Fibroblast of skin of scalp (primary cell): ENCODE measurements around the gene SLC49A3.
"Not testable (repeated sequence)": the region's sequence is repeated elsewhere in the genome, so short reads cannot be mapped to it uniquely, and the experiment has no call there.

Source experiments
- DNase-seq: peaks from one replicate; pipeline ENCODE4 v3.0.0-alpha.2; 2013

The SLC49A3 gene

GRCh38 chr4:721261-722168, 32.6 kb upstream of the SLC49A3 start:
- peak; percentile 57 for DNase-seq

- DNase-seq = no peak
These were observed 31.3 kb upstream of the SLC49A3 start for GRCh38 chr4:720111-720860.

GRCh38 chr4:718460-718859, 29.5 kb upstream of the SLC49A3 start:
- no peak for DNase-seq

GRCh38 chr4:717601-718320, 28.8 kb upstream of the SLC49A3 start:
- DNase-seq = no peak

GRCh38 chr4:714087-714486, 25.1 kb upstream of the SLC49A3 start:
- no peak for DNase-seq

- no peak for DNase-seq
These were observed 24.1 kb upstream of the SLC49A3 start for GRCh38 chr4:712916-713632.

- DNase-seq = no peak
These were observed 23.1 kb upstream of the SLC49A3 start for GRCh38 chr4:712093-712492.

- DNase-seq = no peak
These were observed 22.0 kb upstream of the SLC49A3 start for GRCh38 chr4:710916-711315.

- no peak for DNase-seq
These were observed 21.2 kb upstream of the SLC49A3 start for GRCh38 chr4:710116-710515.

- no peak for DNase-seq
These were observed 20.4 kb upstream of the SLC49A3 start for GRCh38 chr4:709348-709747.

- no peak for DNase-seq
These were observed 19.6 kb upstream of the SLC49A3 start for GRCh38 chr4:708631-708933.

GRCh38 chr4:707929-708630, 19.1 kb upstream of the SLC49A3 start:
- no peak for DNase-seq

GRCh38 chr4:706834-707598, 18.1 kb upstream of the SLC49A3 start:
- DNase-seq = no peak

GRCh38 chr4:706083-706633, 17.2 kb upstream of the SLC49A3 start:
- DNase-seq = not testable (repeated sequence)

- DNase-seq = peak; percentile 96
These were observed 16.5 kb upstream of the SLC49A3 start, which contains the start of gene PCGF3 for GRCh38 chr4:705278-706082. TSS of gene PCGF3 (plus strand) at chr4:705832. CDS start at chr4:733681, 27,849 bp downstream.

- no peak for DNase-seq
These were observed 16.0 kb upstream of the SLC49A3 start for GRCh38 chr4:704971-705277.

- DNase-seq = no peak
These were observed 15.4 kb upstream of the SLC49A3 start for GRCh38 chr4:704198-704891.

GRCh38 chr4:703336-704197, 14.6 kb upstream of the SLC49A3 start:
- no peak for DNase-seq
